Astrocyte (in vitro differentiated cells and primary cell): Measurements from ENCODE around the gene PFKFB2. TPM values are rescaled to one million over a fixed set of nuclear protein-coding genes. Genes with fewer than 3 reads are reported as not detected.

Experiments used
- DNase-seq: peaks from one replicate; pipeline ENCODE4 v3.0.0-alpha.2; 2010; ENCODE audit warnings: low read depth
- FAIRE-seq: peaks from 2 replicates; lab custom pipeline; 2011; peaks lifted over from hg19 to GRCh38; lab: Jason Lieb, UNC
- H2AFZ ChIP-seq: 2 replicates; pipeline ENCODE4 v1.6.0; 2012; ENCODE audit warnings: low read depth, low read length, inconsistent platforms
- H3K27ac ChIP-seq: 2 replicates; pipeline ENCODE4 v1.5.1; 2011; ENCODE audit warnings: low read depth, low read length, inconsistent platforms
- H3K27me3 ChIP-seq: 2 replicates; pipeline ENCODE4 v1.6.0; 2011; ENCODE audit warnings: low read length, inconsistent platforms; ENCODE audit not compliant: insufficient read depth
- H3K36me3 ChIP-seq: 2 replicates; pipeline ENCODE4 v1.5.1; 2011; ENCODE audit warnings: low read length, inconsistent platforms; ENCODE audit not compliant: insufficient read depth
- H3K4me1 ChIP-seq: 2 replicates; pipeline ENCODE4 v1.5.1; 2011; ENCODE audit warnings: low read length, inconsistent platforms; ENCODE audit not compliant: insufficient read depth
- H3K4me2 ChIP-seq: 2 replicates; pipeline ENCODE4 v1.6.0; 2012; ENCODE audit warnings: low read length, inconsistent platforms
- H3K4me3 ChIP-seq: 2 replicates; pipeline ENCODE4 v1.5.1; 2011; ENCODE audit warnings: low read depth, mild to moderate bottlenecking, low read length, inconsistent platforms; ENCODE audit not compliant: insufficient read depth
- H3K79me2 ChIP-seq: 2 replicates; pipeline ENCODE4 v1.6.0; 2012; ENCODE audit warnings: mild to moderate bottlenecking, low read length, inconsistent platforms; ENCODE audit not compliant: insufficient read depth
- H3K9ac ChIP-seq: 2 replicates; pipeline ENCODE4 v1.6.0; 2012; ENCODE audit warnings: mild to moderate bottlenecking, low read length, inconsistent platforms
- H3K9me3 ChIP-seq: 2 replicates; pipeline ENCODE4 v1.5.1; 2012; ENCODE audit warnings: low read depth, mild to moderate bottlenecking, low read length, inconsistent platforms; ENCODE audit not compliant: insufficient read depth
- H4K20me1 ChIP-seq: 2 replicates; pipeline ENCODE4 v1.6.0; 2012; ENCODE audit warnings: low read length, inconsistent platforms; ENCODE audit not compliant: insufficient read depth
- H3K27ac Mint-ChIP-seq: one replicate; pipeline ENCODE4 v1.8.0; 2021; ENCODE audit warnings: mild to moderate bottlenecking, mixed read lengths; ENCODE audit not compliant: unreplicated experiment
- H3K27me3 Mint-ChIP-seq: one replicate; pipeline ENCODE4 v1.8.0; 2021; ENCODE audit warnings: low read depth, mixed read lengths; ENCODE audit not compliant: unreplicated experiment
- H3K36me3 Mint-ChIP-seq: one replicate; pipeline ENCODE4 v1.8.0; 2021; ENCODE audit warnings: low read depth, mixed read lengths; ENCODE audit not compliant: unreplicated experiment
- H3K4me1 Mint-ChIP-seq: one replicate; pipeline ENCODE4 v1.8.0; 2021; ENCODE audit warnings: low read depth, mixed read lengths; ENCODE audit not compliant: unreplicated experiment
- H3K4me3 Mint-ChIP-seq: one replicate; pipeline ENCODE4 v1.8.0; 2021; ENCODE audit warnings: mild to moderate bottlenecking, moderate library complexity, mixed read lengths; ENCODE audit not compliant: unreplicated experiment
- H3K9me3 Mint-ChIP-seq: one replicate; pipeline ENCODE4 v1.8.0; 2021; ENCODE audit warnings: mild to moderate bottlenecking, mixed read lengths; ENCODE audit not compliant: unreplicated experiment
- CTCF ChIP-seq: IDR thresholded peaks from 2 replicates; pipeline ENCODE4 v1.5.1; 2011; ENCODE audit warnings: low read depth, mild to moderate bottlenecking, inconsistent platforms, low read length, moderate library complexity; ENCODE audit not compliant: insufficient read depth
- EZH2 ChIP-seq: IDR thresholded peaks from 2 replicates; pipeline ENCODE4 v1.6.1; 2012; ENCODE audit warnings: mild to moderate bottlenecking, low read length, inconsistent platforms; ENCODE audit not compliant: insufficient read depth
- total RNA-seq: library from RNA; stranded (reverse); gene quantifications from 2 replicates; pipeline ENCODE4 v1.2.1, GENCODE V29; 2021

PFKFB2 gene
- total RNA-seq, 1 donor from 2014 or later: 6.2 TPM

GRCh38 chr1:207006083-207006482 is 47.0 kb upstream of the PFKFB2 start:
- H3K27ac Mint-ChIP-seq: peak overlapping the region; percentile 79
- Histone ChIP-seq H3K9ac (no peak overlapping the region), H3K27me3 (no peaks in the 10 kb centered on the region), H3K79me2 (no peaks in the 10 kb centered on the region), H3K4me1 (peaks cover 9% of the 10 kb centered on the region), H3K27ac (no peak overlapping the region), H3K4me2 (no peak overlapping the region), H3K36me3 (no peaks in the 10 kb centered on the region), H3K9me3 (peaks cover 4% of the 10 kb centered on the region), H2AFZ (no peak overlapping the region), H4K20me1 (no peaks in the 10 kb centered on the region), H3K4me3 (no peak overlapping the region)
- H3K9me3 Mint-ChIP-seq: peaks cover 12% of the 10 kb centered on the region
- no peak overlapping the region for H3K4me3 Mint-ChIP-seq
- DNase-seq (no peak), FAIRE-seq (no peak)
- H3K4me1 Mint-ChIP-seq: peaks cover 16% of the 10 kb centered on the region
- H3K36me3 Mint-ChIP-seq: no peaks in the 10 kb centered on the region
- no peaks in the 10 kb centered on the region for H3K27me3 Mint-ChIP-seq
- TF ChIP-seq CTCF (no peak), EZH2 (no peak)

GRCh38 chr1:207006914-207007313 is 46.2 kb upstream of the PFKFB2 start:
- H3K9me3 ChIP-seq: peaks cover 4% of the 10 kb centered on the region
- H2AFZ ChIP-seq: peak overlapping the region; percentile 9
- Mint-ChIP-seq H3K27ac (peak overlapping the region; percentile 97), H3K36me3 (no peaks in the 10 kb centered on the region), H3K9me3 (peaks cover 13% of the 10 kb centered on the region), H3K4me3 (no peak overlapping the region), H3K27me3 (no peaks in the 10 kb centered on the region), H3K4me1 (peaks cover 16% of the 10 kb centered on the region)
- DNase-seq (no peak), FAIRE-seq (no peak)
- H3K4me1 ChIP-seq: peaks cover 9% of the 10 kb centered on the region
- H3K27ac ChIP-seq: peak overlapping the region; percentile 82
- no peaks in the 10 kb centered on the region for H3K36me3 ChIP-seq
- H3K27me3 ChIP-seq: no peaks in the 10 kb centered on the region
- H3K4me3 ChIP-seq: no peak overlapping the region
- no peaks in the 10 kb centered on the region for H3K79me2 ChIP-seq
- peak overlapping the region; percentile 36 for H3K9ac ChIP-seq
- H3K4me2 ChIP-seq: peak overlapping the region; percentile 40
- TF ChIP-seq EZH2 (no peak), CTCF (no peak)
- H4K20me1 ChIP-seq: no peaks in the 10 kb centered on the region

- Histone ChIP-seq H3K36me3 (no peaks in the 10 kb centered on the region), H3K4me2 (peak overlapping the region; percentile 40), H3K4me3 (no peak overlapping the region), H3K9ac (peak overlapping the region; percentile 36), H3K27me3 (no peaks in the 10 kb centered on the region), H3K27ac (peak overlapping the region; percentile 82), H3K9me3 (peaks cover 4% of the 10 kb centered on the region), H3K4me1 (peaks cover 9% of the 10 kb centered on the region), H2AFZ (peak overlapping the region; percentile 9), H3K79me2 (no peaks in the 10 kb centered on the region), H4K20me1 (no peaks in the 10 kb centered on the region)
- peaks cover 16% of the 10 kb centered on the region for H3K4me1 Mint-ChIP-seq
- peak; percentile 41 for FAIRE-seq
- DNase-seq: peak; percentile 99
- peaks cover 13% of the 10 kb centered on the region for H3K9me3 Mint-ChIP-seq
- TF ChIP-seq CTCF (no peak), EZH2 (no peak)
- peak overlapping the region; percentile 97 for H3K27ac Mint-ChIP-seq
- no peaks in the 10 kb centered on the region for H3K36me3 Mint-ChIP-seq
- H3K4me3 Mint-ChIP-seq: peak overlapping the region; percentile 47
- peaks cover 2% of the 10 kb centered on the region for H3K27me3 Mint-ChIP-seq
Observed at GRCh38 chr1:207007352-207008033, 45.6 kb upstream of the PFKFB2 start.
